Prostate gland (tissue), 2 donors: ENCODE measurements around the gene DDX41. TPM values are rescaled to one million over a fixed set of nuclear protein-coding genes. Genes with fewer than 3 reads are reported as not detected.
A peak's percentile ranks its signal among the peaks of the same experiment; 100 is the strongest.

Experiments
- DNase-seq: peaks from one replicate; pipeline ENCODE4 v3.0.0-alpha.2; 2019; ENCODE audit warnings: low spot score
- H3K27ac ChIP-seq, 2 donors: fragments of 200-600 bp; sonication (generic); 2 replicates each; pipeline ENCODE4 v1.5.1; 2017 to 2019
- H3K27me3 ChIP-seq: fragments of 200-600 bp; sonication (generic); replicated peaks from 2 replicates; pipeline ENCODE4 v1.5.1; 2019; ENCODE audit not compliant: insufficient read depth
- H3K36me3 ChIP-seq, 2 donors: fragments of 200-600 bp; sonication (generic); 1 replicate in 1 of 2; 2 replicates in 1 of 2; pipeline versions ENCODE4 v1.5.1 to v1.8.1; 2017 to 2019
- H3K4me1 ChIP-seq: fragments of 200-600 bp; sonication (generic); replicated peaks from 2 replicates; pipeline ENCODE4 v1.5.1; 2019
- H3K4me3 ChIP-seq, 2 donors: fragments of 200-600 bp; sonication (generic); 2 replicates each; pipeline ENCODE4 v1.5.1; 2017 to 2019
- H3K9me3 ChIP-seq: fragments of 200-600 bp; sonication (generic); 2 replicates; pipeline ENCODE4 v1.5.1; 2017
- CTCF ChIP-seq, 4 experiments: fragments of 200-600 bp in 2 of 4; fragments of 450-650 bp in 2 of 4; sonication (generic) in 2 of 4; IDR thresholded peaks; 1 replicate in 3 of 4; 2 replicates in 1 of 4; pipeline ENCODE4 v1.5.1; 2016 to 2019; ENCODE audit warnings: antibody characterized with exemption in 4 of 4, mild to moderate bottlenecking in 2 of 4, moderate library complexity in 2 of 4
- POLR2A ChIP-seq: fragments of 450-650 bp; IDR thresholded peaks from one replicate; pipeline ENCODE4 v1.6.1; 2016; ENCODE audit warnings: antibody characterized with exemption, mild to moderate bottlenecking
- POLR2AphosphoS5 ChIP-seq: sonication (generic); formaldehyde crosslinking; IDR thresholded peaks from one replicate; pipeline ENCODE4 v1.6.1; 2017; ENCODE audit warnings: antibody characterized with exemption
- WGBS: methylation state at CpG from one replicate; pipeline ENCODE4 v1.1.5; 2018; 5-methylcytosine and 5-hydroxymethylcytosine counted together
- intact Hi-C: fragments of 100-400 bp; cut with DNase I; formaldehyde crosslinking; loops from one replicate; pipeline ENCODE4 v1.14.2; 2022
- total RNA-seq, 2 donors: library from RNA; depleted of rRNA; stranded (reverse); fragments of >200 nt; gene quantifications; one replicate each; pipeline ENCODE4 v1.1.0, GENCODE V29; 2016

DDX41 gene
- total RNA-seq, 2 donors from 2014 or later: 126 to 139 TPM

- intact Hi-C loops: no loop called here
- Histone ChIP-seq H3K27me3 (no peaks in the 10 kb centered on the region), H3K27ac (peak overlapping the region; percentile 90), H3K4me1 (peaks cover 13% of the 10 kb centered on the region), H3K4me3 (peak overlapping the region; percentile 91 to 95), H3K9me3 (no peaks in the 10 kb centered on the region), H3K36me3 (no peaks in the 10 kb centered on the region)
- no peak for TF ChIP-seq CTCF (IDR thresholded peaks at IDR 0.05)
- no peak for TF ChIP-seq POLR2A
- no peak for TF ChIP-seq POLR2AphosphoS5
- no peak for DNase-seq
- WGBS: 24% methylated on average over 16 of the region's 16 CpGs
Observed at GRCh38 chr5:177552839-177553455, 36.2 kb upstream of the DDX41 start.

- peaks cover 17% of the 10 kb centered on the region for H3K4me1 ChIP-seq
- WGBS: 58% methylated on average over 1 of the region's 1 CpG
- H3K4me3 ChIP-seq: no peak overlapping the region
- no peak for DNase-seq
- H3K9me3 ChIP-seq: no peaks in the 10 kb centered on the region
- no peak overlapping the region for H3K27ac ChIP-seq
- no peaks in the 10 kb centered on the region for H3K36me3 ChIP-seq
- intact Hi-C loops: no loop called here
- TF ChIP-seq POLR2AphosphoS5 (no peak), CTCF (IDR thresholded peaks at IDR 0.05) (no peak), POLR2A (no peak)
- no peaks in the 10 kb centered on the region for H3K27me3 ChIP-seq
Observed at GRCh38 chr5:177550122-177550521, 33.4 kb upstream of the DDX41 start.

- WGBS: 68% methylated on average over 1 of the region's 1 CpG
- H3K9me3 ChIP-seq: no peaks in the 10 kb centered on the region
- DNase-seq: no peak
- no peak overlapping the region for H3K4me3 ChIP-seq
- no peaks in the 10 kb centered on the region for H3K36me3 ChIP-seq
- H3K27ac ChIP-seq: no peak overlapping the region
- H3K4me1 ChIP-seq: peaks cover 17% of the 10 kb centered on the region
- intact Hi-C loops: no loop called here
- TF ChIP-seq POLR2AphosphoS5: no peak
- no peak for TF ChIP-seq CTCF (IDR thresholded peaks at IDR 0.05)
- TF ChIP-seq POLR2A: no peak
- H3K27me3 ChIP-seq: no peaks in the 10 kb centered on the region
Observed at GRCh38 chr5:177548495-177548894, 31.7 kb upstream of the DDX41 start.

GRCh38 chr5:177547736-177548135, 31.0 kb upstream of the DDX41 start:
- H3K4me1 ChIP-seq: peaks cover 13% of the 10 kb centered on the region
- no peak for DNase-seq
- no peaks in the 10 kb centered on the region for H3K27me3 ChIP-seq
- H3K4me3 ChIP-seq: no peak overlapping the region
- 67% methylated on average over 3 of the region's 3 CpGs for WGBS
- H3K27ac ChIP-seq: no peak overlapping the region
- no peaks in the 10 kb centered on the region for H3K36me3 ChIP-seq
- no peak for TF ChIP-seq POLR2AphosphoS5
- TF ChIP-seq POLR2A: no peak
- no peak for TF ChIP-seq CTCF (IDR thresholded peaks at IDR 0.05)
- H3K9me3 ChIP-seq: no peaks in the 10 kb centered on the region
- intact Hi-C loops: no loop called here

- no peak overlapping the region for H3K4me3 ChIP-seq
- no peaks in the 10 kb centered on the region for H3K27me3 ChIP-seq
- peak overlapping the region; percentile 55 to 59 for H3K27ac ChIP-seq
- H3K36me3 ChIP-seq: no peaks in the 10 kb centered on the region
- 30% methylated on average over 1 of the region's 1 CpG for WGBS
- peaks cover 10% of the 10 kb centered on the region for H3K4me1 ChIP-seq
- H3K9me3 ChIP-seq: no peaks in the 10 kb centered on the region
- peak; percentile 76 for TF ChIP-seq POLR2AphosphoS5
- TF ChIP-seq POLR2A: no peak
- intact Hi-C loops: no loop called here
- DNase-seq: peak; percentile 38
Observed at GRCh38 chr5:177546258-177546741, 29.5 kb upstream of the DDX41 start.
